ENCODE measurements around the gene GMEB2.
"Not testable (repeated sequence)": the region's sequence is repeated elsewhere in the genome, so short reads cannot be mapped to it uniquely, and the experiment has no call there.

GMEB2 gene

DNA sequence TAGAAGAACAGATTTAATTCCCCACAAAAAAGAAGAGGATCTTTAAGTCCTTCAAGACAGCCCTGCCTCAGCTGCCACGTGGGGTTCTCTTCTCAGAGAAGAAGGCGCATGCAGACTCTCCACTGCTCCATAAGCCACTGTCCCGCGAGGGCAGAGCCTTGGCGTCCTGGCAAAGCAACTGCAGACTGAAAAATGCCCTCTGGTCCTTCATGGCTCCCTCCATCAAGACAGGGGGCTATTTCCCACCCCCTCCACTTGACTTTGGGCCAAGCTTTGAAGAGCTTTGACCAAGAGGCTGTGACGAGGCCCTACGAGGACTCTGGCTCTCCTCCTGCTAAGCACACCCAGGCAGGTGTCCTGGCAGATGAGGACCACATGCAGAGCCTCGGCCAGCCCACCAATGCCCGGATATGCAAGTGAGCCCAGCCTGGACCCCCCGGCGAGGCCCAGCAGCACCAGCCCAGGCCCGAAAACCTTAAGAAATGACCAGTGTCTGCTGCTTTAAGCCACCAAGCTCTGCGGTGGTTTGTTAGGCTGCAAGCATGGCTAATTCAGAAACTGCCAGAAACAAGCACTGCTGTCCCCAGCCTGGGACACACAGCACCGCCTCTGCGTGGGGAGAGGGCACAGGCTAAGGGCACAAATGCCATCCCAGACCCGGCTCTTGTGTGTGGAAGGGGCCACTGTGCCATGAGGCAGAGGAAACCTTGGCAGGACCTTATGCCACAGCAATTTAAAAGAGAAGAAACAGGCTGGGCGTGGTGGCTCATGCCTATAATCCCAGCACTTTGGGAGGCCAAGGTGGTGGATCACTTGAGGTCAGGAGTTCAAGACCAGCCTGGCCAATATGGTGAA lies 16.1 kb downstream of the GMEB2 start:
- no peak for DNase-seq

DNA sequence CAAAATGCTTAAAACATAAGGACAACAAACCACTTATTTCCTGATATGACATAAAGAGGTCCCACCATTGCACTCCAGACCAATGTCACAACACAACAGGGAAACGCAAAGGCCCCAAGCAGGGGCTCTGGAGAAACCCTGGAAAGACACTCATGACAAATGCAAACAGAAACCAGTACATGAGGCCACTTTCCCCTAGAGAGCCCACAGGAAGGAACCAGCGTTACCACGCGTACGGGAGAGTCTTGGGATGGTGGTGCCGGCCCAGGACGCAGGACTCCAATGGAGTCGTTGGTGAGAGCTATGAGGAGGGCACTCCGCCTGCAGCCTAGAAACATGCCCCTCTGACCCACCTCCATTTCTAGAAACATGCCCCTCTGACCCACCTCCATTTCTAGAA lies 20.2 kb downstream of the GMEB2 start:
- no peak for DNase-seq

- DNase-seq = no peak
Measured at GRCh38 chr20:63602321-63602720, 24.6 kb downstream of the GMEB2 start.

DNA sequence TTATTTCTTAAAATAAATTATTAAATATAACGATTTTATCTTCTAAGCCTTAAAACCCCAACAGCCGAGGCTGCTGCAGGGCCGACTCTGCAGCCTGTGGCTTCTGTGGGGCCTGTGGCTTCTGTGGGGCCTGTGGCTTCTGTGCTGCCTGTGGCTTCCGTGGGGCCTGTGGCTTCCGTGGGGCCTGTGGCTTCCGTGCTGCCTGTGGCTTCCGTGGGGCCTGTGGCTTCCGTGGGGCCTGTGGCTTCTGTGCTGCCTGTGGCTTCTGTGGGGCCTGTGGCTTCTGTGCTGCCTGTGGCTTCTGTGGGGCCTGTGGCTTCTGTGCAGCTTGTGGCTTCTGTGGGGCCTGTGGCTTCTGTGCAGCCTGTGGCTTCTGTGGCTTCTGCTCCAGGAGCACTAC lies 25.2 kb downstream of the GMEB2 start:
- not testable (repeated sequence) for DNase-seq

- no peak for DNase-seq
Measured at GRCh38 chr20:63599396-63600050, 27.4 kb downstream of the GMEB2 start.

- no peak for DNase-seq
Measured at GRCh38 chr20:63598479-63599395, 28.2 kb downstream of the GMEB2 start.

DNA sequence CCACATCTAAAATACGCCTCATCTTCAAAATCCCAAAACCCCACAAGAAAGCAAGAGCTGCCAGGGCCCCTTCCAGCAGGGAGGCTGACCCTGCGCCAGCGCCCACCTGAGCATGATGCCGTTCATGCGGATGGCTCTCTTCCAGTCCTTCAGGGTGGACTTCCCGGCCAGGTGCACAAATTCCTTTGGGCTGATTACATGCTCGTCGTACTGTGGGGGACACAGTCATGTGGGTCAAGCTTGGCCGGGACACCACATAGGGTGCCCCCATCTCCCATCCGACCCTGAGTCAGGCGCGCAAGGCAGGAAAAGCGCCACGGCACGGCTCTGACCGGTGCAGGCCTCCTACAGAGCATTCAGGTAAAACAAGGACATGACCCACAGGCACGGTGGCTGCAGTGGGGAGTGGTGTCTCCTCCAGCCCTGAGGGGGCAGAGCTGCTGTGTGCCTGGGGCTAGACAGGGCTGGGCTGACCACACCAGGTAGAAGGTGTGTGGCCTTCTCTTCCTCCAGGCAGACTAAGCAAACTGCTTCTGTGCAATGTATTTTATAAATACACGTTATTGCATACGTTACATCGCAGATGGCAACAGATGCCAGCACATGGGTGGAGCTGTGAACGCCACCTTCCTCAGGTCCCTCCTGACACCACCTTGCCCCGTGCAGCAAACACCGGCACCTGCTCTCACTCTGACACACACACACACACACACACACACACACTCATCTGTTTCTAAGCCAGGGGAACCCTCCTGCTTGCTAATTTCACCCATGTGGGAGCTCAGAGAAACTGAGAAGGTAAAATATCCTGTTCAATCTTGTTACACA lies 29.0 kb downstream of the GMEB2 start:
- no peak for DNase-seq

GRCh38 chr20:63596423-63596822 lies 30.5 kb downstream of the GMEB2 start:
- DNase-seq = no peak

- DNase-seq = no peak
Measured at GRCh38 chr20:63595416-63596127, 31.3 kb downstream of the GMEB2 start.

- no peak for DNase-seq
Measured at GRCh38 chr20:63594043-63594561, 32.8 kb downstream of the GMEB2 start.

DNA sequence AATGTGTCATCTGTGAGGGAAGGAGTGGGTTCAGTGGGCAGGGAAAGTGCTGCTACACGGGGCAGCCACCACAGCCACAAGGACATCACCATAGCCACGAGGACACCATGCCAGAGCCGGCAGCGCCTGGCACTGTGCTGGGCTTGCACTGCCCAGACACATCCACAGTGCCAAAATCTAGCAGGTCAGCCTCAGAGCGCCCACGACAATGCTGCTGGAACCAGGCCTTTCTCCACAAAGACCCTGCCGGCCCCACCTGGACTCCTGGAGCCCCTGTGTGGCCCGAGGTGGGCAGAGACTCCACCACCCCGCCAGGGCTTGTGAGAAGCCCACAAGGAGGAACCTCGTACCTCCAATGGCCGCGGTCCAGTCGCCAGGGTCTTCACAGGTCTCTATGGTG lies 34.2 kb downstream of the GMEB2 start:
- DNase-seq = no peak

DNA sequence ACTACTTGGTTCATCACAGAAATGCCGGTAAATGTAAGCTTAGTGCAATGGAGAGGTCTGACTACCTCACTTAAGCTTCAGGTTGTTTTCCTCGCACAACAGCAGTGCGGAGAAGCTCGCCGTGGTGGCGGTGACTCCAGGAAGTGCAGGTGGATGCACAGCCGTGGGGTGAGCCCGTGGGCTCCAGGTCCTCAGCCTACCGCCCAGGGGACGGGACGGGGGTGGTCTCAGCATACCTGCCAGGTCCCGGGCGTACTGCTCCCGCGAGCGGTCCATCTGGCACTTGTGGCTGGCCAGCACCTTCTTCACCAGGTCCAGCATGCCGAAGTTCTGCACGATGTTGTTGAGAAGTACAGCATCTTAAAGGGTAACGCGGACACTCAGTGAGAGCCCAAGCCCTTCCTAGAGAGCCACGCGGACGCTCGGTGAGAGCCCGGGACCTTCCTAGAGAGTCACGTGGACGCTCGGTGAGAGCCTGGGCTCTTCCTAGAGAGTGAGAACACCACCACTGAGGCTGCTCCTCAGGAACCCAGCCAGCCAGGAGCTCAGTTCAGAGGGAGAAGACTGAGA lies 35.0 kb downstream of the GMEB2 start:
- no peak for DNase-seq

- DNase-seq = no peak
Measured at GRCh38 chr20:63591147-63591533, 35.8 kb downstream of the GMEB2 start.

- no peak for DNase-seq
Measured at GRCh38 chr20:63590218-63591146, 36.4 kb downstream of the GMEB2 start.

GRCh38 chr20:63589261-63590217 lies 37.4 kb downstream of the GMEB2 start:
- DNase-seq = no peak

DNA sequence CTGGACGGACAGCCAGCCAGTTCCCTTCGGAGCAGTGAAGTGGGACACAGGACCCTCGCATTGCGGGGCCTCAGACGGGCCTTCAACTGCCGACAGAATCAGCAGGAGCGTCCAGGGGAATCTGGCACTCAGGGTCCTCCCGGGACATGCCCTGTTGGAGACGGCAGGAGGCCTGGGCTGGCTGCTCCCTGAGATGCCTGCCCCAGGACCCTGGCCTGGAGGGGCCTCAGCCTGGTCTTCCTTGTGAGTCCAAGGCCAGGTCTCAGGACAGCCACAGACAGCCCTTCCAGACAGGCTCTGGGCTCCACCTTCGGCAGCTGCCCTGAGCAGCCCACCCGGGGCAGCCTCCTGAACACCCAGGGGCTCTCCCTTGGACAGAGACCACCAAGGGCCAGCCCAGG lies 38.3 kb downstream of the GMEB2 start:
- no peak for DNase-seq

- DNase-seq = no peak
Measured at GRCh38 chr20:63587776-63588591, 38.9 kb downstream of the GMEB2 start.

- DNase-seq = no peak
Measured at GRCh38 chr20:63587256-63587655, 39.6 kb downstream of the GMEB2 start.
